HUES6 (cell line): ENCODE measurements around the gene ADAMTSL5.
"Not testable (repeated sequence)": the region's sequence is repeated elsewhere in the genome, so short reads cannot be mapped to it uniquely, and the experiment has no call there.

ENCODE experiments used
- H3K27ac ChIP-seq: 2 replicates; pipeline ENCODE4 v1.7.0; 2013; ENCODE audit warnings: low read depth, mild to moderate bottlenecking, low read length, inconsistent platforms
- H3K27me3 ChIP-seq: 2 replicates; pipeline ENCODE4 v1.6.1; 2013; ENCODE audit warnings: low read length; ENCODE audit not compliant: control insufficient read depth, insufficient read depth
- H3K36me3 ChIP-seq: 2 replicates; pipeline ENCODE4 v1.6.1; 2013; ENCODE audit warnings: low read length; ENCODE audit not compliant: control insufficient read depth, insufficient read depth
- H3K4me1 ChIP-seq: 2 replicates; pipeline ENCODE4 v1.6.1; 2013; ENCODE audit warnings: low read length; ENCODE audit not compliant: control insufficient read depth, insufficient read depth
- H3K4me3 ChIP-seq: 2 replicates; pipeline ENCODE4 v1.5.1; 2013; ENCODE audit warnings: low read depth, low read length
- H3K9ac ChIP-seq: one replicate; pipeline ENCODE4 v1.6.1; 2013; ENCODE audit warnings: mild to moderate bottlenecking, low read length
- H3K9me3 ChIP-seq: 2 replicates; pipeline ENCODE4 v1.6.1; 2013; ENCODE audit warnings: low read depth, low read length; ENCODE audit not compliant: control insufficient read depth, insufficient read depth

The ADAMTSL5 gene

GRCh38 chr19:1549332-1549945 is 36.6 kb upstream of the ADAMTSL5 start:
- no peak overlapping the region for H3K9ac ChIP-seq
- H3K27me3 ChIP-seq: peaks cover 7% of the 10 kb centered on the region; the same call in 1 of the 2 replicates
- H3K4me1 ChIP-seq: no peaks in the 10 kb centered on the region
- no peaks in the 10 kb centered on the region for H3K9me3 ChIP-seq
- H3K27ac ChIP-seq: no peak overlapping the region
- peaks cover 4% of the 10 kb centered on the region; the same call in 1 of the 2 replicates for H3K36me3 ChIP-seq
- no peak overlapping the region for H3K4me3 ChIP-seq

GRCh38 chr19:1540365-1540925 is 27.6 kb upstream of the ADAMTSL5 start:
- Histone ChIP-seq H3K27ac (no peak overlapping the region), H3K36me3 (no peaks in the 10 kb centered on the region), H3K9ac (no peak overlapping the region), H3K4me1 (no peaks in the 10 kb centered on the region), H3K27me3 (peaks cover 14% of the 10 kb centered on the region; the same call in 1 of the 2 replicates), H3K4me3 (no peak overlapping the region), H3K9me3 (no peaks in the 10 kb centered on the region)

GRCh38 chr19:1539749-1540148 is 26.9 kb upstream of the ADAMTSL5 start:
- H3K9ac ChIP-seq, H3K36me3 ChIP-seq, H3K9me3 ChIP-seq, H3K27ac ChIP-seq, H3K4me3 ChIP-seq, H3K4me1 ChIP-seq: not testable (repeated sequence)
- peaks cover 13% of the 10 kb centered on the region; the same call in 1 of the 2 replicates for H3K27me3 ChIP-seq

GRCh38 chr19:1538978-1539377 is 26.2 kb upstream of the ADAMTSL5 start:
- no peaks in the 10 kb centered on the region for H3K4me1 ChIP-seq
- no peak overlapping the region for H3K4me3 ChIP-seq
- H3K9ac ChIP-seq: no peak overlapping the region
- no peaks in the 10 kb centered on the region for H3K9me3 ChIP-seq
- no peaks in the 10 kb centered on the region for H3K36me3 ChIP-seq
- peaks cover 9% of the 10 kb centered on the region; the same call in 1 of the 2 replicates for H3K27me3 ChIP-seq
- no peak overlapping the region for H3K27ac ChIP-seq

- not testable (repeated sequence) for H3K36me3 ChIP-seq, H3K27me3 ChIP-seq, H3K27ac ChIP-seq, H3K4me3 ChIP-seq, H3K9me3 ChIP-seq, H3K4me1 ChIP-seq, H3K9ac ChIP-seq
Observed at GRCh38 chr19:1535699-1536098, 22.9 kb upstream of the ADAMTSL5 start.

GRCh38 chr19:1534972-1535371 is 22.2 kb upstream of the ADAMTSL5 start:
- no peak overlapping the region for H3K27ac ChIP-seq
- no peaks in the 10 kb centered on the region for H3K36me3 ChIP-seq
- H3K4me3 ChIP-seq: no peak overlapping the region
- no peaks in the 10 kb centered on the region for H3K9me3 ChIP-seq
- H3K4me1 ChIP-seq: no peaks in the 10 kb centered on the region
- H3K9ac ChIP-seq: no peak overlapping the region
- peaks cover 13% of the 10 kb centered on the region; the same call in 1 of the 2 replicates for H3K27me3 ChIP-seq

- no peak overlapping the region for H3K27ac ChIP-seq
- no peak overlapping the region for H3K4me3 ChIP-seq
- H3K9ac ChIP-seq: no peak overlapping the region
- no peaks in the 10 kb centered on the region for H3K36me3 ChIP-seq
- peaks cover 21% of the 10 kb centered on the region; the same call in 1 of the 2 replicates for H3K27me3 ChIP-seq
- no peaks in the 10 kb centered on the region for H3K4me1 ChIP-seq
- H3K9me3 ChIP-seq: no peaks in the 10 kb centered on the region
Observed at GRCh38 chr19:1533510-1534150, 20.8 kb upstream of the ADAMTSL5 start.

GRCh38 chr19:1532003-1532402 is 19.2 kb upstream of the ADAMTSL5 start:
- Histone ChIP-seq H3K27ac (no peak overlapping the region), H3K9me3 (no peaks in the 10 kb centered on the region), H3K36me3 (no peaks in the 10 kb centered on the region), H3K4me1 (no peaks in the 10 kb centered on the region), H3K27me3 (peaks cover 32% of the 10 kb centered on the region), H3K9ac (no peak overlapping the region), H3K4me3 (no peak overlapping the region)

GRCh38 chr19:1531587-1531986 is 18.8 kb upstream of the ADAMTSL5 start:
- Histone ChIP-seq H3K4me1 (no peaks in the 10 kb centered on the region), H3K36me3 (no peaks in the 10 kb centered on the region), H3K27me3 (peaks cover 35% of the 10 kb centered on the region), H3K4me3 (no peak overlapping the region), H3K27ac (no peak overlapping the region), H3K9ac (no peak overlapping the region), H3K9me3 (no peaks in the 10 kb centered on the region)

GRCh38 chr19:1530856-1531255 is 18.0 kb upstream of the ADAMTSL5 start:
- peaks cover 42% of the 10 kb centered on the region for H3K27me3 ChIP-seq
- not testable (repeated sequence) for H3K36me3 ChIP-seq, H3K9me3 ChIP-seq, H3K27ac ChIP-seq, H3K9ac ChIP-seq, H3K4me1 ChIP-seq, H3K4me3 ChIP-seq

GRCh38 chr19:1529430-1529816 is 16.6 kb upstream of the ADAMTSL5 start:
- Histone ChIP-seq H3K9me3 (no peaks in the 10 kb centered on the region), H3K9ac (no peak overlapping the region), H3K4me1 (peaks cover 2% of the 10 kb centered on the region; the same call in 1 of the 2 replicates), H3K4me3 (no peak overlapping the region), H3K27ac (no peak overlapping the region), H3K27me3 (peaks cover 56% of the 10 kb centered on the region), H3K36me3 (no peaks in the 10 kb centered on the region)
